ENCODE data around the gene TENT4B. TPM values are rescaled to one million over a fixed set of nuclear protein-coding genes. Genes with fewer than 3 reads are reported as not detected.

Gene TENT4B
- total RNA-seq, 3 donors from 2014 or later: 26.0 to 28.7 (median 27.8) TPM

DNA sequence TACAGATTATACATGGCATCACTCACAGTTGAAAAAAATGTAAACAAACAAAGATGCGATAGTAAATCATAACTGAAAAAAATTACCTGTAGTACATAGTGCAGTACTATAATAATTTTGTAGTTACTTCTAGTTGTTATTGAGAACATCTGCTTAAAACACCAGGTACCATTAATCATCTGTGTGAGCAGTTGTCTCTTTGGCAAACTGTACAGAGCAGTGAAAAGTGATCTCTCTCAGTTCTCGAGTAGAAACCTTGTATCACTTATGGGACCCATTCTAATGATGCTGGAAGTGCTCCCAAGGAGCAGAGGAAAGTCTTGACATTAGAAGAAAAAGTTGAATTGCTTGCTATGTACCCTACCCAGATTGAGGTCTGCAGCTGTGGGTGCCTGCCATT, 8.9 kb upstream of the TENT4B start:
- Mint-ChIP-seq H3K36me3 (ENCODE audit: insufficient read depth) (no peaks in the 10 kb centered on the region), H3K4me1 (ENCODE audit: low read depth) (no peaks in the 10 kb centered on the region), H3K27me3 (ENCODE audit: low read depth) (no peaks in the 10 kb centered on the region), H3K9me3 (no peaks in the 10 kb centered on the region), H3K4me3 (no peak overlapping the region)
- ATAC-seq: no peak
- no peak for DNase-seq

DNA sequence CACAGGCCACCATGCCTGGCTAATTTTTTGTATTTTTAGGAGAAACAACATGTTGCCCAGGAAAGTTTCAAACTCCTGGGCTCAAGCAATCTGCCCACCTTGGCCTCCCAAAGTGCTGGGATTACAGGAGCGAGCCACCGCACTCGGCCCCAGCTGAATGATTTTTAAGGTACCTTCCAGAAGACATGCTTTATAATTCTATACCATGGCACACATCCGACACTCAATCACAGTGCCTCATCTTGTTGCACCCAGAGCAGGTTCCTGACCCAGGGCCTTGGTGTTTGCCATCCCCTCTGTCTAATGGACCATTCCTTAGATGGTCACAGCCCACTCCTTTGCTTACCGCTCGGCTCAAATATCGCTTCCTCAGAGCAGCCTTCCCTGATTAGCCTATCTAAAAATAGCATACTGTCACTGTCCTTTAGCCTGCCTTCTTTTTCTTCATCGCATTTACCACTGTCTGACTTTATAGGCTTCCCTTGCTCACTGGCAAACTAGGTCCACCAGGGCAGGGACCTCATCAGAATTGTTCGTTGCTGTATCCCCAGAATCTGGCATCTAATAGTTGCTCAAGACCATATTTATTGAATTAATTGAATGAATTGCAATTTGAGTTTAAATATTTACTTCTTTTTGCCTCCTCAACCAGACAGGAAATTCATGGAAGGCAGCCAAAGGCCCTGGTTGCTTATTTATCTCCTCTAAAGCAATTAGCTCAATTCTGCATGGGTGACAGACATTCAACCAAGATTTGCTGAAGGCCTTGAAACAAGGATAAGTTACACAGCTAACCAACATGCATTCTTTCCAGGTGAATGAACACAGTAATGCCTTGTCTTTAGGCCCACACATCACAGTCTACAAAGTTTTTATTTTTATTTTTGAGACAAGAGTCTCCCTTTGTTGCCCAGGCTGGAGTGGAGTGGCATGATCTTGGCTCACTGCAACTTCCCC, 6.3 kb upstream of the TENT4B start:
- no peak overlapping the region for H3K4me3 Mint-ChIP-seq

DNA sequence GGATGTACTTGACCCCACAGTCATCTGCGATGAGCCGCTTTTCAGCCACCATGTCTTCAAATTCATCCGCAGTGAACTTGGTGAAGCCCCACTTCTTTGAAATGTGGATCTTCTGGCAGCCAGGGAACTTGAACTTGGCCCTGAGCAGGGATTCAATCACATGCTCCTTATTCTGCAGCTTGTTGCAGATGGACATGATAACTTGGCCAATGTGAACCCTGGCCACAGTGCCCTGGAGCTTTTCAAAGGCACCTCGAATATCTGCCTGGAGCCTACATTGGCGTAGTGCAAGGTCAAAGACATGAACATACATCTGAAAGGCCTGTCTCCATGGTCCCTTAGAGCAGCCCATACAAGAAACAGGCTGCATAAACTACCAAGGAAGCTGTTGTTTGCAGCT, 1.8 kb upstream of the TENT4B start:
- Mint-ChIP-seq H3K27me3 (ENCODE audit: low read depth) (no peaks in the 10 kb centered on the region), H3K4me1 (ENCODE audit: low read depth) (peaks cover 24% of the 10 kb centered on the region), H3K9me3 (no peaks in the 10 kb centered on the region), H3K36me3 (ENCODE audit: insufficient read depth) (no peaks in the 10 kb centered on the region), H3K4me3 (no peak overlapping the region)
- no peak for ATAC-seq
- DNase-seq: no peak

More for the DNA sequence above, 6.3 kb upstream of the TENT4B start:
- Mint-ChIP-seq H3K9me3 (no peaks in the 10 kb centered on the region), H3K4me1 (ENCODE audit: low read depth) (peaks cover 2% of the 10 kb centered on the region), H3K36me3 (ENCODE audit: insufficient read depth) (no peaks in the 10 kb centered on the region), H3K27me3 (ENCODE audit: low read depth) (no peaks in the 10 kb centered on the region)
- no peak for ATAC-seq
- no peak for DNase-seq

DNA sequence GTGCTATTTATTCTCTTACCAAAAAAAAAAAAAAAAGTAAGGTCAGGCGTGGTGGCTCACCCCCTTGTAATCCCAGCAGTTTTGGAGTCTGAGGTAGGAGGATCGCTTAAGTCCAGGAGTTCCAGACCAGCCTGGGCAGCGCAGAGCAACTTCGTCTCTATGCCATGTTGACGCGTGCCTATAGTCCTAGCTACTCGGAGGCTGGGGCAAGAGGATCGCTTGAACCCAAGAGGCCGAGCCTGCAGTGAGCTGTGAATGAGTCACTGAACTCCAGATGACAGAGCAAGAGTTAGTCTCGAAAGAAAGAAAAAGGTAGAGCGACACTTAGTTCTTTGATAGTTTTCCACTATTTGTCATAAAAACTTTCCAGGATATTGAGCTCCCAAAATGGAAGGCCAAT, 1.4 kb upstream of the TENT4B start:
- no peak for ATAC-seq
- Mint-ChIP-seq H3K9me3 (no peaks in the 10 kb centered on the region), H3K4me1 (ENCODE audit: low read depth) (peaks cover 27% of the 10 kb centered on the region), H3K36me3 (ENCODE audit: insufficient read depth) (no peaks in the 10 kb centered on the region), H3K4me3 (peak overlapping the region; percentile 87), H3K27me3 (ENCODE audit: low read depth) (no peaks in the 10 kb centered on the region)
- peak; percentile 18 for DNase-seq

DNA sequence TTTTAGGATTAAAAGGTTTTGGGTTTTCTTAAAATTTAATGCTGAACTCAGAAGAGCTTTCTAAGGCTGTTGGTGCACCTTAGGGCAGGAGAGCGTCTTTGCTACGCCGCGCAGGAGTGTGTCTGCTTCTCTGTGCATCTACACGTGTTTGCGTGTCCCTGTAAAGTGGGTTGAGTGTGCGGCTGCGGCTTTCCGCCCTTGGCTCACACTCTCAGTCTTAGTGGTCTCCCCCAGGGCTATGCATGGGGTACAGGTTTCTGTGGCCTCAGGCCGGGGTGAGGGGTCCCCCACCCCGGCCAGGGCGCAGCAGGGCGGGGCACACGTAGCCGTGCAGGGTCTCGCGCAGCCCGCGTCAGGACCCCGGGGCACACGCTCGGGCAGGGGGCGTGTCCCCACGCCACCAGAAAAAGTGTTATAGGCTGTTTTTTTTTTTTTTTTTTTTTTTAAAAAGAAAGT, 727 bp upstream of the TENT4B start:
- H3K4me3 Mint-ChIP-seq: peak overlapping the region; percentile 87

DNA sequence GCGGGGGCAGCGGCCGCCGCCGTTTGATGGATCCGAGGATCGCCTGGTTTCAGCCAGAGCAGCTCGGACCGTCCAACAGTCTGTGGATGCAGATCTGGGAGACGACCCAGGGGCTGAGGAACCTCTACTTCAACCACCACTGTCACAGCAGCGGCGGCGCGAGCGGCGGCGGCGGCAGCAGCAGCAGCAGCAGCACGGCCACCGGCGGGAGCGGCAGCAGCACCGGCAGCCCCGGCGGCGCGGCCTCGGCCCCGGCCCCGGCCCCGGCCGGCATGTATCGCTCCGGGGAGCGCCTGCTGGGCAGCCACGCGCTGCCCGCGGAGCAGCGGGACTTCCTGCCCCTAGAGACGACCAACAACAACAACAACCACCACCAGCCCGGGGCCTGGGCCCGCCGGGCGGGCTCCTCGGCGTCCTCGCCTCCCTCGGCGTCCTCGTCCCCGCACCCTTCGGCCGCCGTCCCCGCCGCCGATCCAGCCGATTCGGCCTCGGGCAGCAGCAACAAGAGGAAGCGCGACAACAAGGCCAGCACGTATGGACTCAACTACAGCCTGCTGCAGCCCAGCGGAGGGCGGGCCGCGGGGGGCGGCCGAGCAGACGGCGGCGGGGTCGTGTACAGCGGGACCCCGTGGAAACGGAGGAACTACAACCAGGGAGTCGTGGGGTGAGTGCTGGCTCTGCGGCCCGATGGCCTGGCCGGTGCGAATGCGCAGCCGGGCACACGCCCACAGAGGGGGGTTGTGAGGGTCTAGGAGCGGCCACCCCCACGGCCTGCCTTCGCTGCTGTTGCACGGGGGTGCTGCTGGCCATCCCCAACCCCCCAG, 702 bp downstream of the TENT4B start:
- DNase-seq (peak; percentile 30), ATAC-seq (peak; percentile 5)
- peaks cover 6% of the 10 kb centered on the region for H3K36me3 Mint-ChIP-seq (ENCODE audit: insufficient read depth)
- no peaks in the 10 kb centered on the region for H3K9me3 Mint-ChIP-seq
- H3K27me3 Mint-ChIP-seq (ENCODE audit: low read depth): no peaks in the 10 kb centered on the region
- H3K4me3 Mint-ChIP-seq: peak overlapping the region; percentile 79
- peaks cover 40% of the 10 kb centered on the region for H3K4me1 Mint-ChIP-seq (ENCODE audit: low read depth)

More for the DNA sequence above, 727 bp upstream of the TENT4B start:
- Mint-ChIP-seq H3K9me3 (no peaks in the 10 kb centered on the region), H3K36me3 (ENCODE audit: insufficient read depth) (peaks cover 3% of the 10 kb centered on the region), H3K4me1 (ENCODE audit: low read depth) (peaks cover 32% of the 10 kb centered on the region), H3K27me3 (ENCODE audit: low read depth) (no peaks in the 10 kb centered on the region)
- peak; percentile 43 for DNase-seq
- peak; percentile 61 to 66 for ATAC-seq

DNA sequence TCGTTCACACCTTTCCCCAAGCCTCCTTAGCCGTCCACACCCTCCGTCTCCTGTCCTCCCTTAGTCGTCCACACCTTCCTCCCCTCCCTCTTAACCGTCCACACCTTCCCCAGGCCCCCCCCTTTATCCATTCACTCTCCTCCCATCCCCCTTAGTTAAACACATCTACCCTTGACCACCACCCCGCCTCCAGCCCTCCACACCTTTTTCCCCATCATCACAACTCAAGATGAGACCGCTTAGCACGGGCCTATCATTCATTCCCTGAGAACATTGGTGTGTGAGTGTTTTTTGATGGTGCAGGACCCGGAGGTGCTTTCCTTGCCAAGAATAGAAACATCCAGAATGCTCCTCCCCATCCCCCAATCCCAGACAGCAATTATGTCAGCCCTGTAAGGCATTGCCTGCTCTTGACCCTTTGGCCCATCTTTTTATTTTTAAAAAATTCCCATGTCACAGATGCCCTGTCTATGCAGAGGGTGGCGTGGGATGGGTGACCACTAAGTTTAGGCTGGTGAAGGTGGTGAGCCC, 1.4 kb downstream of the TENT4B start:
- H3K9me3 Mint-ChIP-seq: no peaks in the 10 kb centered on the region
- DNase-seq: no peak
- no peak for ATAC-seq
- H3K4me1 Mint-ChIP-seq (ENCODE audit: low read depth): peaks cover 46% of the 10 kb centered on the region
- H3K27me3 Mint-ChIP-seq (ENCODE audit: low read depth): no peaks in the 10 kb centered on the region
- peak overlapping the region; percentile 79 for H3K4me3 Mint-ChIP-seq
- H3K36me3 Mint-ChIP-seq (ENCODE audit: insufficient read depth): peaks cover 7% of the 10 kb centered on the region

DNA sequence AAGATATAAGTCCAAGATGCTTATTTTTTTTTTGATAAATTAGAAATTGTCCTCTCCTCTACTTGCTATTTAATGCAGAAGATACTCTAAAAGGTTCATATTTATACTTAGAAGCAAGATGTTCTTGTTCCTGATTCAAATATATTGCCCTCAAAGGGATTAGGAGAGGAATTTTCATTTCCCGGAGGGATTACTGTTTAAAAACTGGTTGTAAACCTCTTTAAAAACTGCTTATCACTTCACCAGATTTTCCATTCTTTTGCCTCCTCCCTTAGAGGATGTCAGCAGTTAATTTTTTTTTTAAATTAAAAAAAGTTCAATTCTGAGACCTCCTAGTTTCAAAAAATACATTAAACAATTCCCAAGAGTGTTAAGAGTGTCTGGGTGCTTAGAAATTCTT, 2.8 kb downstream of the TENT4B start:
- Mint-ChIP-seq H3K9me3 (no peaks in the 10 kb centered on the region), H3K36me3 (ENCODE audit: insufficient read depth) (peaks cover 12% of the 10 kb centered on the region), H3K4me1 (ENCODE audit: low read depth) (peaks cover 61% of the 10 kb centered on the region), H3K4me3 (peak overlapping the region; percentile 79), H3K27me3 (ENCODE audit: low read depth) (no peaks in the 10 kb centered on the region)
- no peak for ATAC-seq
- no peak for DNase-seq

DNA sequence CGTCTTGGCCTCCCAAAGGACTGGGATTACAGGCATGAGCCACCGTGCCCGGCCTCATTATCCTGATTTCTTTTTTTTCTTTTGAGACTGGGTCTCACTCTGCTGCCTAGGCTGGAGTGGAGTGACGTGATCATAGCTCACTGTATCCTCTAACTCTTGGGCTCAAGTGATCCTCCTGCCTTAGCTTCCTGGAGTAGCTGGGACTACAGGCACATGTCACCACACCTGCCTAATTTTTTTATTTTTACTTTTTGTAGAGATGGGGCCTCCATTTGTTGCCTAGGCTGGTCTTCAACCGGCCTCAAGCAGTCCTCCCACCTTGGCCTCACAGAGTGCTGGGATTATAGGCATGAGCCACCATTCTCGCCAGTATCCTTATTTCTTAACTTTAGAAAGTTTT, 3.5 kb downstream of the TENT4B start:
- no peaks in the 10 kb centered on the region for H3K9me3 Mint-ChIP-seq
- H3K36me3 Mint-ChIP-seq (ENCODE audit: insufficient read depth): peaks cover 12% of the 10 kb centered on the region
- H3K4me1 Mint-ChIP-seq (ENCODE audit: low read depth): peaks cover 64% of the 10 kb centered on the region
- H3K27me3 Mint-ChIP-seq (ENCODE audit: low read depth): no peaks in the 10 kb centered on the region
- H3K4me3 Mint-ChIP-seq: no peak overlapping the region
- DNase-seq (no peak), ATAC-seq (no peak)

DNA sequence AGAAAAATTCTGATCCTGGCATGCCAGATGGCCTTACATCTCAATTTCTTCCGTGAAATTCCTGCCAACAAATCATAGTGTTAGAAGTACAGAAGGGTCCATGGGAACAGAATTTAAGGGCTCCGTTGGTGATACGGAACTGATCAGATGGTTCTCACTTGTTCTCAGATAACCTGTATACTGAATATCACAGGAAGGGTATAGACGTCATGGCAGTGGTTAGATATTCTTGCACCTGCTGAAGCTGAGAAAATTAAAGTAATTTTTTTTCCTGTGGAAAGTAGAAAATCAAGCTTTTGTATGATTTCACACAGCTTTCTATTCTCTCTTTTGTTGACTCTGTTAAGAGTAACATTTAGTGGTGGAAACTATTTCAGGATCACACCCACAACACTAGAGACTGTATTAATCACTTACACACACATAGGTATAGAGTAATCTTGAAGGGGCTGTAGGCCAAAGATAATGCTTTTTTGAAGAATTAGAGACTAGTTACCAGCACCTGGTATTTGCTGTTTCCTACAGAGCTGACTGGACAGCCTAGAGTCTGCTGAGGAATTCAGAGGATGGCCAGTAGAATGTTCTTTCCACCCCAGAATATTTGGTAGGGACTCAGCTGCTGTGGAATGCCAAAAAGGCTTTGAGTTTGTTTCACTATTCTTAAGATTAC, 7.5 kb downstream of the TENT4B start:
- peaks cover 15% of the 10 kb centered on the region for H3K36me3 Mint-ChIP-seq (ENCODE audit: insufficient read depth)
- H3K4me3 Mint-ChIP-seq: peak overlapping the region; percentile 47
- DNase-seq (no peak), ATAC-seq (peak; percentile 94)
- peaks cover 63% of the 10 kb centered on the region for H3K4me1 Mint-ChIP-seq (ENCODE audit: low read depth)
- H3K9me3 Mint-ChIP-seq: no peaks in the 10 kb centered on the region
- H3K27me3 Mint-ChIP-seq (ENCODE audit: low read depth): no peaks in the 10 kb centered on the region

DNA sequence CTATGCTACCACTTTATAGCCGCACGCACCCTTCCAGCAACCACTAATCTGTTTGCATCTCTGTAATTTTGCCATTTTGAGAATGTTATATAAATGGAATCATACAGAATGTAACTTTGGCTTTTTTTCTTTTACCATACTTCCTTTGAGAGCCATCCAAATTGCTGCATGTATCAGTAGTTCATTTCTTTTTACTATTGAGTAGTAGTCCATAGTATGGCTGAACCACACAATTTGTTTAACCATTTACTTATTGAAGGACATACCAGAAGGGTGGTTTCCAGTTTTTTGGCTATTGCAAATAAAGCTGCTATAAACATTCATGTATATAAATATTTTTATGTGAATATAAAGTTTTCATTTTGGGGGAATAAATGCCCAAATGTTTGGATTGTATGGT, 8.8 kb downstream of the TENT4B start:
- Mint-ChIP-seq H3K4me3 (no peak overlapping the region), H3K4me1 (ENCODE audit: low read depth) (peaks cover 63% of the 10 kb centered on the region), H3K27me3 (ENCODE audit: low read depth) (no peaks in the 10 kb centered on the region), H3K9me3 (no peaks in the 10 kb centered on the region), H3K36me3 (ENCODE audit: insufficient read depth) (peaks cover 16% of the 10 kb centered on the region)
- no peak for DNase-seq
- ATAC-seq: no peak

DNA sequence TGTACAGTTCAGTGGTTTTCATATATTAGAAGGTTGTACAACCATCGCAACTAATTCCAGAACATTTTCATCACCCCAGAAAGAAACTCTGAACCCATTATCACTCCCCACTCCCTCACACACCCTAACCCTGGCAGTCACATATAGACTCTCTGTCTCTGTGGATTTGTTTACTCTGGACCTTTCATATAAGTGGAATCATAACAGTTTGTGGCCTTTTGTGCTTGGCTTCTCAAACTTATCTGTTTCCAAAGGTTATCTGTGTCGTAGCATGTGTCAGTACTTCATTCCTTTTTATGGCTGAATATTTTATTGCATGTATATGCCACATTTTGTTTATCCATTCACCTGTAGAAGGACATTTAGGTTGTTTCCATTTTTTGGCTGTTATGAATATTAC, 12.4 kb downstream of the TENT4B start:
- H3K9me3 Mint-ChIP-seq: no peaks in the 10 kb centered on the region
- H3K4me3 Mint-ChIP-seq: no peak overlapping the region
- no peak for DNase-seq
- no peak for ATAC-seq
- H3K4me1 Mint-ChIP-seq (ENCODE audit: low read depth): peaks cover 53% of the 10 kb centered on the region
- H3K27me3 Mint-ChIP-seq (ENCODE audit: low read depth): no peaks in the 10 kb centered on the region
- peaks cover 6% of the 10 kb centered on the region for H3K36me3 Mint-ChIP-seq (ENCODE audit: insufficient read depth)

DNA sequence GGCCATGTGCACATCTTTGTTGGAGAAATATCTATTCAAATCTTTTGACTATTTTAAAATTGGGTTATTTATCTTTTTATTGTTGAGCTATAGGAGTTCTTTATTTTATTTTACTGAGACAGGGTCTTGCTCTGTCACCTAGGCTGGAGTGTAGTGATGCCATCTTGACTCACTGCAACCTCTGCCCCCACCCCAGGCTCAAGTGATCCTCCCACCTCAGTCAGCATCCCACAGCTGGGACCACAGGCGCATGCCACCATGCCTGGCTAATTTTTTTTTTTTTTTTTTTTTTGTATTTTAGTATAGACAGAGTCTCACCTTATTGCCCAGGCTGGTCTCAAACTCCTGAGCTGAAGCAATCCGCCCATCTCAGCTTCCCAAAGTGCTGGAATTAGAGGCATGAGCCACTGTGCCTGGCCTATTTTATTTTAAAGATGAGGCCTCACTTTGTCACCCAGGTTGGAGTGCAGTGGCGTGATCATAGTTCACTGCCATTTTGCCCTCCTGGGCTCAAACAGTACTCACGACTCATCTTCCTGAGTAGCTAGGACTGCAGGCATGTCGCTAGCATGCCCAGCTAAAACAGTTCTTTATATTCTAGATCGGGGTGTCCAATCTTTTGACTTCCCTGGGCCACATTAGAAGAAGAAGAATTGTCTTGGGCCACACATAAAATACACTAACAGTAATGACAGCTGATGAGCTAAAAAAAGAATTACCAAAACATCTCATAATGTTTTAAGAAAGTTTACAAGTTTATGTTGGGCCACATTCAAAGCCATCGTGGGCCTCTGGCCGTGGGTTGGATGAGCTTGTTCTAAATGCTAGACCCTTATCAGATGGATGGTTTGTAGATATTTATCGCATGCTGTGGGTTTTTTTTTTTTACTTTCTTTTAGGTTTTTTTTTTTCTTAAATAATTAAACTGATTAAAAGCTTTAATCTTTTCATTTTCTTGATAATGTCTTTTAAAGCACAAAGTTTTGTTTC, 13.7 kb downstream of the TENT4B start:
- ATAC-seq: peak; percentile 88 to 93
- peak; percentile 14 for DNase-seq
- Mint-ChIP-seq H3K4me3 (peak overlapping the region; percentile 1), H3K4me1 (ENCODE audit: low read depth) (peaks cover 50% of the 10 kb centered on the region), H3K9me3 (no peaks in the 10 kb centered on the region), H3K27me3 (ENCODE audit: low read depth) (no peaks in the 10 kb centered on the region), H3K36me3 (ENCODE audit: insufficient read depth) (peaks cover 6% of the 10 kb centered on the region)
